Tibial artery (tissue), 4 donors: Measurements from ENCODE around the gene TBX4.
A peak's percentile ranks its signal among the peaks of the same experiment; 100 is the strongest.

Experiments
- DNase-seq, 2 donors: peaks; one replicate each; pipeline ENCODE4 v3.0.0-alpha.2; 2019
- H3K27ac ChIP-seq, 2 donors: fragments of 200-600 bp; sonication (generic) in 1 of 2; 1 replicate in 1 of 2; 2 replicates in 1 of 2; pipeline ENCODE4 v1.5.1; 2018 to 2019; ENCODE audit warnings: mild to moderate bottlenecking in 1 of 2
- H3K27me3 ChIP-seq, 2 donors: fragments of 200-600 bp; sonication (generic) in 1 of 2; one replicate each; pipeline versions ENCODE4 v1.5.1 to v1.6.0; 2016 to 2019
- H3K36me3 ChIP-seq, 3 donors: fragments of 200-600 bp; sonication (generic) in 2 of 3; one replicate each; pipeline ENCODE4 v1.5.1; 2016 to 2019; ENCODE audit warnings: mild to moderate bottlenecking in 2 of 3
- H3K4me1 ChIP-seq, 4 donors: fragments of 200-600 bp; sonication (generic) in 2 of 4; 1 replicate in 3 of 4; 2 replicates in 1 of 4; pipeline ENCODE4 v1.5.1; 2016 to 2019
- H3K4me3 ChIP-seq, 2 donors: fragments of 200-600 bp; sonication (generic) in 1 of 2; 1 replicate in 1 of 2; 2 replicates in 1 of 2; pipeline ENCODE4 v1.5.1; 2018 to 2019; ENCODE audit warnings: mild to moderate bottlenecking in 2 of 2
- H3K9me3 ChIP-seq, 3 donors: fragments of 200-600 bp; sonication (generic) in 1 of 3; one replicate each; pipeline ENCODE4 v1.5.1; 2016 to 2019
- intact Hi-C: fragments of 100-400 bp; cut with DNase I; formaldehyde crosslinking; loops from one replicate; pipeline ENCODE4 v1.15.0; 2023; ENCODE audit warnings: low total_unique reads
- TF ChIP-seq, protein P1 (sequence below), 2 experiments: fragments of 200-600 bp in 1 of 2; fragments of 450-650 bp in 1 of 2; IDR thresholded peaks; one replicate each; pipeline ENCODE4 v1.5.1; 2017 to 2019; ENCODE audit warnings: antibody characterized with exemption in 2 of 2, mild to moderate bottlenecking in 1 of 2, moderate library complexity in 1 of 2

TBX4 gene

DNA sequence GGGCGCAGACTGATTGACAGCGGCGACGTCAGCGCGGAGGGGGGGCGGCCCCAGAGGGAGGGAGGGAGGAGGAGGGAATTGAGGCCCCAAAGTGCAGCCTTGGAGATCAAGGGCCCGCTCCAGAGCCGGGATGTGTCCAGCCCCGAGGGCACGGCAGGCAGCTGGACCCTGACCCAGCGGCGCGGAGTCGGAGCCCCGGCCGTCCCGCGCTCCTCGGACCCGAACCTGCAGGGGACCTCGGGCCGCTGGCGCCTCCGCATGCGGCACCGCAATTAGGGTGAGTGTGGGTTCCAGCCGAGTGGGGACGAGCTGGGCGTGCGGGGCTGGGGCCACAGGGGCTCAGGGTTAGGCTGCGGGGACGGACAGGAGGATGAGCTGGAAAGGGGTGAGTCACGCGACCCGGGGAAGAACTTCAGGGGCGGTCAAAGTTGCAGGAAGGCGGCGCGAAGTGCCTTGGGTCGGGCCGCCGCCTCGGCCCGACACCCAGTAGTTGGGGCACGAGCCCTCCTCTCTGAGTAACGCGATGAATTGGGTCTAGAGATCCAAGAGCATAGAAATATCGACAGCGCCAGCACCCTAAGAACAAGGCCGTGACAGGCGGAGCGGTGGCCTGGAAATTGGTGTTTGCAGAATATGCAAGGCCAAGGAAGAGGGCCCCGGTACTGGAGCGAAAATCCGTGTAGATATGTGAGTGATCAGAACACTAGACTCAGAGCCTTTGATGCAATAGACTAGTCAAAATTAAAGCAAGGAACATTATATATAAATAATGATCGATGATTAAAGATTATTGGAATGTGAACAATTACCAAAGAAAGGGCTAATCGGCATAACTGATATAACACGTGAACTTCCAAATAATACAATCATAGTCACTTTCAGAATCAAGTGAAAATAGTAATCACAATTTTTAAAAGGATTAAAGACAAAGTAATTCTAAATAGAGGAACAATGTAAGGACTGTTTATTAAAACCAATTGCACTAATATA, at the start of gene TBX4:
TSS of gene TBX4 (plus strand) at position 122 of the 990 bp plus-strand sequence. CDS start 4,069 bp downstream, outside the sequence.
- Histone ChIP-seq H3K36me3 (no peaks in the 10 kb centered on the region), H3K27me3 (peaks cover 0 to 69% of the 10 kb centered on the region in 2 donors), H3K4me3 (peak within 1 kb of the TSS; percentile 38 to 41), H3K9me3 (no peaks in the 10 kb centered on the region), H3K4me1 (peaks cover 0 to 29% (median 16%) of the 10 kb centered on the region in 4 donors), H3K27ac (peak within 1 kb of the TSS in 1 of 2 donors; percentile 57)
- DNase-seq = no peak
- intact Hi-C loops = no loop called here
- TF ChIP-seq, protein P1, sequence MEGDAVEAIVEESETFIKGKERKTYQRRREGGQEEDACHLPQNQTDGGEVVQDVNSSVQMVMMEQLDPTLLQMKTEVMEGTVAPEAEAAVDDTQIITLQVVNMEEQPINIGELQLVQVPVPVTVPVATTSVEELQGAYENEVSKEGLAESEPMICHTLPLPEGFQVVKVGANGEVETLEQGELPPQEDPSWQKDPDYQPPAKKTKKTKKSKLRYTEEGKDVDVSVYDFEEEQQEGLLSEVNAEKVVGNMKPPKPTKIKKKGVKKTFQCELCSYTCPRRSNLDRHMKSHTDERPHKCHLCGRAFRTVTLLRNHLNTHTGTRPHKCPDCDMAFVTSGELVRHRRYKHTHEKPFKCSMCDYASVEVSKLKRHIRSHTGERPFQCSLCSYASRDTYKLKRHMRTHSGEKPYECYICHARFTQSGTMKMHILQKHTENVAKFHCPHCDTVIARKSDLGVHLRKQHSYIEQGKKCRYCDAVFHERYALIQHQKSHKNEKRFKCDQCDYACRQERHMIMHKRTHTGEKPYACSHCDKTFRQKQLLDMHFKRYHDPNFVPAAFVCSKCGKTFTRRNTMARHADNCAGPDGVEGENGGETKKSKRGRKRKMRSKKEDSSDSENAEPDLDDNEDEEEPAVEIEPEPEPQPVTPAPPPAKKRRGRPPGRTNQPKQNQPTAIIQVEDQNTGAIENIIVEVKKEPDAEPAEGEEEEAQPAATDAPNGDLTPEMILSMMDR (IDR thresholded peaks at IDR 0.05) = no peak

DNA sequence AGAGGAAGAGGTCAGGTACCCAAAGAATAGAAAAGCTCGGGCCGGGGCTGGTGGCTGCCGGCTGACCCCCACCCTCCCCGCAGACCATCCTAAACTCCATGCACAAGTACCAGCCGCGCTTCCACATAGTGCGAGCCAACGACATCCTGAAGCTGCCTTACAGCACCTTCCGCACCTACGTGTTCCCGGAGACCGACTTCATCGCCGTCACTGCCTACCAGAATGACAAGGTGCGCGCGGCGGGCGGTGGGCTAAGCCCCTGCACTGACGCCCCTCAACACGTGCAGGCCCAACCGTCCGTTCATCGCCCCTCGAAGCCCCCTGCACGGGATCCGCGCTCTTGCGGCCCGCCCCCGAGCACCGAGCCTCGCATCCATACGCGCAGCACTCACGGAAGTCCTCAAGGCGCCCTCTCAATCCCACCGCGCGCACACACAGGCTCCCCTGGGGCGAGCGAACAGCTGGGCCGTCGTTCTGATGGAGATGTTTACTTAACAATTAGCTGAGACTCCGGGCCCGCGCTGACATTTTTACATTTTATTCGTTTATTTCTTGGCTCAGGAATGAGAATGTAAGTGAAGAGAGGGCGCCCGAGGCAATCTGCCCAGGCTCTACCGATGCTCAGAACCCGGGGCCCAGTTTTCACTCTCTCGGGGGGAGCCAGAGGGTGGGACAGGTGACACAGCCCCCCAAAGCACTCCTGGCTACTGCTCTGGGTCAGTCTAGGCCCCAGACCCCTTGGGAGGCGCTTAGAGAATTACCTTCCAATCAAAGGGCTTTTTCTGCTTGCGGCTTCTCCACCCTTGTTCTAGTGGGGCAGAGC, 49.0 kb upstream of the TBX4 start:
- Histone ChIP-seq H3K36me3 (peaks cover 25 to 50% (median 37%) of the 10 kb centered on the region in 3 donors), H3K27ac (peak overlapping the region; percentile 98), H3K4me1 (peaks cover 0 to 64% (median 51%) of the 10 kb centered on the region in 4 donors), H3K4me3 (peak overlapping the region; percentile 77 to 86), H3K27me3 (peaks cover 0 to 2% of the 10 kb centered on the region in 2 donors), H3K9me3 (no peaks in the 10 kb centered on the region)
- intact Hi-C loops = loop anchor here (5.0 kb wide), 1 partner anchor 501 kb away; no protein-coding TSS in a partner anchor
- TF ChIP-seq, protein P1 (IDR thresholded peaks at IDR 0.05) = no peak
- peak in 1 of 2 donors; percentile 79 for DNase-seq

DNA sequence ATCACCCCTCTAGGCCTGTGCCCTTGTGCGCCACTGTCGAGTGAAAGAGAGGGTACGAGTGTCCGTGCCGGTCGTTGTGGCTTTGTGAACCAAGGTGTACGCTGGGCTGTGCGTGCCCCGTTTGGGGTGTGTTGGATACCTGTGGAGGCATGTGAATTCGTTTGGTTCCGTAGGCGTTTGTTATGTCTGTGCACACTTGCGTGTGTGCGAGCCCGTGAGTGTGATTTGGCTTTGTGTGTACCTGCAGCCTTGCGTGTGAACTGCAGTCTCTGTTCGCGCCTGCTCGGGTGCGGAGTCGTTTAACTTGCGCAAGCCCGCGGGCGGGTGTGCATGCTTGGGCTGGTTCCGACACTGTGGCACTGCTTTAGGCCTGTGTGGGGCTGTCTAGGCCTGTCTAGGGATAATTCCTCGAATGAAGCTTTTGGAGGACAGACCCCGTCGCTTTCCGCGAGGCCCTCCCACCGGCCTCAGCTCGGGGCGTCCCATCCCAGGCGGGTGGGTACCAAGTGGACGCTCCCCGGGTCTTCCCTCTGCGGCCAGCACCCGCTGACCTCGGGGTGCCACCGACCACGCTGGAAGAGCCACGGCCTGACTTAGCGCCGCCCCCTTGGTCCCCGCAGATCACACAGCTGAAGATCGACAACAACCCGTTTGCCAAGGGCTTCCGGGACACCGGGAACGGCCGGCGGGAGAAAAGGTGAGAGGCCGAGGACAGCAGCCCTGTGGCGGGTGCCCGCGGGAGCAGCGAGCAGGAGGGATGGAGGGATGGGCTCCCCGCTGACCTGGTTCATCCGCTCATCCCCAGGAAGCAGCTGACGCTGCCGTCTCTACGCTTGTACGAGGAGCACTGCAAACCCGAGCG, 48.2 kb upstream of the TBX4 start:
- TF ChIP-seq, protein P1 (IDR thresholded peaks at IDR 0.05) = no peak
- intact Hi-C loops = loop anchor here (5.0 kb wide), 1 partner anchor 502 kb away; no protein-coding TSS in a partner anchor
- H3K36me3 ChIP-seq = peaks cover 28 to 53% (median 44%) of the 10 kb centered on the region in 3 donors
- peak in 1 of 2 donors; percentile 71 for DNase-seq
- peak overlapping the region; percentile 77 to 86 for H3K4me3 ChIP-seq
- peak overlapping the region; percentile 98 for H3K27ac ChIP-seq
- H3K4me1 ChIP-seq = peaks cover 0 to 72% (median 55%) of the 10 kb centered on the region in 4 donors
- peaks cover 0 to 2% of the 10 kb centered on the region in 2 donors for H3K27me3 ChIP-seq
- H3K9me3 ChIP-seq = no peaks in the 10 kb centered on the region

DNA sequence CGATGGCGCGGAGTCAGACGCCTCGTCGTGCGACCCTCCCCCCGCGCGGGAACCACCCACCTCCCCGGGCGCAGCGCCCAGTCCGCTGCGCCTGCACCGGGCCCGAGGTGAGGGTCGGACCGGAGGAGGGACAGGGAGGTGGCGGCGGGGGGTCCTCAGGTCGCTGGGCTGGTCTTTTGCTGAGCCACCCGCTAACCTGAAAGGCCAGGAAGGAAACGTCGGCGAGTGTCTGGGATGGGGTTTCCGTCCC, 47.6 kb upstream of the TBX4 start:
- Histone ChIP-seq H3K9me3 (no peaks in the 10 kb centered on the region), H3K4me1 (peaks cover 0 to 75% (median 56%) of the 10 kb centered on the region in 4 donors), H3K27ac (peak overlapping the region; percentile 98), H3K27me3 (peaks cover 0 to 2% of the 10 kb centered on the region in 2 donors), H3K4me3 (peak overlapping the region; percentile 77 to 86), H3K36me3 (peaks cover 28 to 53% (median 44%) of the 10 kb centered on the region in 3 donors)
- TF ChIP-seq, protein P1 (IDR thresholded peaks at IDR 0.05) = no peak
- intact Hi-C loops = loop anchor here (5.0 kb wide), 1 partner anchor 502 kb away; no protein-coding TSS in a partner anchor
- DNase-seq = no peak
